ENCODE measurements around the gene ZFP64.
"Not testable (repeated sequence)": the region's sequence is repeated elsewhere in the genome, so short reads cannot be mapped to it uniquely, and the experiment has no call there.

ZFP64 gene

DNA sequence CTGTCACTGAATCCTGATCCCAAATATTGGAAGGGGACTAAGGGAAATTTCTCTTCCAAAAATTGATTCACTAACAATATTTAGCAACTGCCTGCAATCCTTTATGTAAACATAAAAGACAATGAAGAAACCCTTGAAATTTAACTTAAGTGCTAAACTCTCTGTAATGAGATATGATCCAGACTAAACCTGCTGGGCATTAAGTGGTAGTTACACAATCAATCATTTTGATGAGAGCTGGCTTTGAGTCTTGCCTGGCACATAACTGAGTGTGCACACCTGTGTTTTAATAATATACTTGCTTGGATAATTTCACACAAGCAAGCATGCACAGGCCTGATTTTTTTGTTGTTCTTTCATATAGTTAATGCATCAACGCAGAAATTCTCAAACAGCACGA lies 9.8 kb upstream of the ZFP64 start:
- peak; percentile 82 for DNase-seq

DNA sequence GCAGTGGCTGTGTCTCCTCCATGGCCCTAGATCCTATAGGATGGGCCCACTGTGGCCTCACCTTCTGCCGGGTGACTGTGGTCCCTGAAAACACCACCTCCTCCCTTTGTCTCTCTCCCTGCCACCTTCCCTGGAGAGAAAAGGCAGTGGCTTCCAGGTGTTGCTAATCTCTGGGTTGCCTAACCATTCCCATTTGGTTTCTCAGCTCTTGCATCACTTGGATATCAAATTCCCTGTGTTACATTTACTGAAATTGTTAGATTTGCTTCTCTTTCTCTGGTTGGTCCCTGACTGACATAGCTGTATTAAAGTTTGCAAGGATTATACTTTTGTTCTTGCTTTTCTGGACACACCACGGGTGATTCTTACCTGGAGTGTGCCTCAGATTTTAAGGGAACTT lies 9.3 kb upstream of the ZFP64 start:
- peak; percentile 45 for DNase-seq

DNA sequence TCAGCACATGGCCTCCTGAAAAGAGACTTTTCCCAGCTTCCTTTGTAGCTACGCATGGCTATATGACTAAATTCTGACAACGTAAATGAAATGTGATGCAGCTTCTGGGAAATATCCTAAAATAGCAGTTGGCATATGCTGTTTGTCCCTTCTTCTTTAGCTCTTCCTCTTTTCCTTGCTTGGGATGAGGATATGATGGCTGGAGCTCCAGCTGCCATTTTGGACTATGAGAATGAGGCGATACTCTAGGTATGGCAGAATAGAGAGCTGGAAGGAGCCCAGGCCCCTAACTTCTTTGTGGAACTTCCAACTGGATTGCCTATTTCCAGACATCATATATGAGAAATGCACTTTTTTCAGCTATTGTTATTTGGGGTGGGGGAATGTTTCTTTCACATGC lies 5.3 kb upstream of the ZFP64 start:
- DNase-seq, result no peak

- DNase-seq, result no peak
These were observed 2.4 kb upstream of the ZFP64 start for GRCh38 chr20:52193886-52194545.

GRCh38 chr20:52193133-52193532 lies 1.6 kb upstream of the ZFP64 start:
- DNase-seq, result peak; percentile 59

DNA sequence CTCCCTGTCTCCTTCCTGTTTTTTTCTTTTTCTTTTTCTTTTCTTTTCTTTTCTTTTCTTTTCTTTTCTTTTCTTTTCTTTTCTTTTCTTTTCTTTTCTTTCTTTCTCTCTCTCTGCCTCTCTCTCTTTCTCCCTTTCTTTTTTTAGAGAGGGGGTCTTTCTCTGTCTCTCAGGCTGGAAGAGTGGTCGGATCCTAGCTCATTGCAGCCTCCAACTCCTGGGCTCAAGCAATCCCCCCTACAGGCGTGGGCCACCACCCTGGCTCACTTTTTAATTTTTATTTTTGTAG lies 1.1 kb upstream of the ZFP64 start:
- DNase-seq, result not testable (repeated sequence)

DNA sequence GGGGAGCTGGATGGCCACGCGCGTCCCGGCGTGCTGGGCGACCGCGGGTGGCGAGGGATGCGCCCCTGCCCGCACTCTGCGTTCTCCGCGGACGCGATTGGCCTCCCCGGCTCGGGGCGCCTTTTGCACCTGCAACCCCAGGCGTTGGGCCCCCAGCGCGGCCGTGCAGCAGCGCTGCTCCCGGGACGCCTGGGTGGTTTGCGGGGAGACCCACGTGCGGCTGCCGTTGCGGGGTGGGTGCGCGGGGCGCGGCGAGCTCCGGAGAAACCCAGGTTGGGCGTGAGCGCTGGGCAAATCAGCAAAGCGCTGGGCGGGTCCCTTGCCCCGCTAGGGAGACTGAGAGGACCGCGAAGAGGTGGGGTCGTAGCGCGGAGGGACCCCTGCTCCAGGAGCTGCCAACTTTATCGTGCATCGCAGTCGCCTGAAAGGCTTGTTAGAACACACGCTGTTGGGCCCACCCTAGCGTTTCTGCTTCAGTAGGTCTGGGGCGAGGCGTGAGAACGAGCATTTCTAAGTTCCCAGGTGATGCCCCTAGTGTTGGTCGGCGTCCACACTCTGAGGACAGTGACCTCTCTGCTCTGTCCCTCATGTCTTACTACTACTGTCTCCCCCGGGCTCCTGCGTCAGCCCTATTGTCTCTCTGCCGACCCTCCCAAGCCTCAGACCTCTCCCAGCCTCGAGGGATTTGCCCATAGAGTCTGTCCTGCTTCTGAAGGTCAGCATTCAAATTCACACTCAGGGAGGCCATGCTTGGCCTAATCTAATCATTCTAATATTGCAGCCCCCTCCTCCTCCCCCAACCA lies 538 bp upstream of the ZFP64 start:
- DNase-seq, result peak; percentile 46

DNA sequence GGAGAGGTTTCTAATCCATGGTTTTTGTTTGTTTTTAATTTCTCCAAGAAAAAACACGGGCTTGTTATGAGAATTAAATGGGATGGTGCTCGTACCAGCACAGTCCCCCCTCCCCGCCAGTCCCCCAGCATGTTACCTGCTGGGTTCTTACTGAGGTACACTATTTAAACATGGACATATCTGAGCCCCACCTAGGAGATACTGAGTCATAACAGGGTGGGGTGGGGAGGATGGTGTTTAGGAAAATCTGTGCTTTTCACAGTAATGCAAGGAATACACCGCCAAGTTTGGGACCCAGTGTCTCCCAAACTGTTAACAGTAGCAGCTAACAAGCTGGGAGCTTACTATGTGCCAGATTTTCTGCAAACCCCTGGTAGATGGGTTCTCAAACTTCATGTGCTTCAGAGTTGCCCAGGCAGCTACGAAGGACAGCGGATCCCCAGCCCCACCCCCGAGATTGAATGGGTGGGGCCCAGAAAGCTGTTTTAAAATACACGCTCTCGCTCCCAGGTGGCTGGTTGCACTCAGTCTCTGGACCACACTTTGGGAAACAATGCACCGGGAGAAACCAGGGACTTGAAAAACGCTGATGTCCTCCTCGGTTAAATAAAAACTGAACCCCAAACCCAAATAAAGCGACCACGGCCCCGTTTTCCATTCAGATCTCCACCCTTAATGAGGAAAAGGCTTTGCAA lies 995 bp downstream of the ZFP64 start:
- peak; percentile 32 for DNase-seq

DNA sequence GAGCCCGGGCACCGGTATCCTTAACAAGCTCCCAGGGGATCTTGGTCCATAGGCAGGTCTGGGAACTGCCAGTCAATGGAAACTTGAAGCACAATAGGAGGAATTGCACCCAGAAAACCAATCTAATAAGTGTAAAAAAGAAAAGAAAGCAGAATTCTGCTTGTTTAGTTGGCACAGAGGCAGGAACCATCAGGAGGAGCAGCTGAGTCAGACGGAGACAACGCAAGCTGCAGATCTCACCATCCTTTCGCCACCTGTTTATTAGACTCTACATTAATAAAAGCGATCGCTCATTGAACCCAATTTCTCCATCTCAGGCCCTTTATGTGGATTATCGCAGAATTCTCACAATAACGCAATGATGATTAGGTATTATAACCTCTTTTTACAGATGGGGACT lies 9.8 kb downstream of the ZFP64 start:
- no peak for DNase-seq

DNA sequence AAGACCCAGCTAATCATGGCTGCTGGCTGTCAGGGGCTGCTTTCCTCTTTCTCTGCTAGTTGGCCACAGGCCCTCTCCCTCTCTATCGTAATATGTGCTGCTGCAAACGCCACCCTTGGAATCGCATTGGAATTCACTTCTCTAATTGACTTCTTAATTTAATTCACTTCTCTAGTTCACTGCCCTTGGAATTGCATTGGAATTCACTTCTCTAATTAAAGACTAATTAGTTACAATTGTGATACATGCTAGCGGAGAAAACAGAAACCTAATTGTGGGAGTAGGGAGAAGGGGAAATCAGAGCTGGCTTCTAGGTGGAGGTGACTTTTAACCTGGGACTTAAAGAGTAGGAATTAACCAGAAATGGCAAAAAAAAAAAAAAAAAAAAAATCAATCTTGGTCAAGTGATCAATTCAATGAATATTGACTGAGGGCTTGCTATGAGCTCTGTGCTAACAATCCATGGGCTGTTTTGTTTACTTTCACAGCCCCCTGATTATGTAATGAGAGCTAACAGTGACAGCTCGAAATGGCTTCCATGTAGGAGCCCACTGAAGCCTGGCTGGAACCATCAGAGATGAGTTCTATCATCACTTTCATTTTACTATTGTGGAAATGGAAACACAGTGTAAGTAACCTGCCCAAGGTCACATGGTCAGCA lies 11.3 kb downstream of the ZFP64 start:
- DNase-seq, result no peak

- DNase-seq, result no peak
These were observed 12.0 kb downstream of the ZFP64 start for GRCh38 chr20:52179331-52180179.

GRCh38 chr20:52178691-52179090 lies 12.9 kb downstream of the ZFP64 start:
- no peak for DNase-seq

DNA sequence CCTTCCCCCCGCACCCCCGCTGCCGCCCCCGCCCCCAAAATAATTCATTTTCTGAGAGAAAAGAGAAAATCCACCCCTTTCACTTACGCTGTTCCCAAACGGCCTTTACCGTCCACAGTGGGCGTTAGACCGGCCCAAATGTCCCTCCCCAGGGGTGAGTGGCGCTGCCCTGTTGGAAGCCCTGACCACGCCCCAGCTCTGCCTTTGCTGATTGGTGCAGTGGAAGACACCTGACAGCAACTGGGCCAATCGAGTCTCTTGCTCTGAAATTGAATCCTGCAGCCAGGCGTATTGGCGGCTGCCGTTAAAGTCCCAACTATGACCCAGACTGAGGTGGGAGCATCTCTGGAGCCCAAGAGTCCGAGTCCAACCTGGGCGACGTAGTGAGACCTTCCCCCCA lies 15.7 kb downstream of the ZFP64 start:
- no peak for DNase-seq

DNA sequence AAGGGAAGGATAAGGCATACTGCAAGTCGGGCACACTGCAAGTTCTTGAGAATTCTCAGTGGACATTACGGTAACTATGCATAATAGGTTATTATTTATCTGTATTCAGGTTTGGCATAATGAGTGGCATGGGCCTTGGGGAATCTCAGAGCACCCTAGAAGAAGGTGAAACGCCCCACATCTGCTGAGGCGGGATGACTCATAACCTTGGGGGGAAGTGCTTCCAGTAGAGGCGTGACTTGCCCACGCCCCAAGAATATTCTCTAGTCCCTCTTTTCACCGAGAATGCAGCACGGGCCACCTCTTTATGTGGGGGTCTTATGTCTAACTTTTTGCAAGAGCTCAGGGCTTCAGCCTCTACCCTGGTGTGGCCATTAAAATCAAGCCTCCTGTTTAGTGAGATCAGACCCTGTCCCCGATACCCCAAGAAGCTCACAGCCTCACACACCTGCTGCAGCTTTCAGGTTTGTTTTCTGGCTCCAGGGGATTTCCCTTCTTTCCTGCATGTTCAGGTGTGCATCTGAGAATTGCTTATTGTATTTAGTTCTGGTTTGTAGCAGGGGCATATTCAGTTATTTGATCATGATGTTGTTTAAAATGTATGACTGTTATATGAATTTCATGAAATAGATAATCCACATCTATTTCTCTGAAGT lies 19.1 kb downstream of the ZFP64 start:
- no peak for DNase-seq

GRCh38 chr20:52171025-52171424 lies 20.6 kb downstream of the ZFP64 start:
- DNase-seq, result no peak

GRCh38 chr20:52168116-52168515 lies 23.5 kb downstream of the ZFP64 start:
- DNase-seq, result no peak

GRCh38 chr20:52167232-52167840 lies 24.2 kb downstream of the ZFP64 start:
- DNase-seq, result no peak

DNA sequence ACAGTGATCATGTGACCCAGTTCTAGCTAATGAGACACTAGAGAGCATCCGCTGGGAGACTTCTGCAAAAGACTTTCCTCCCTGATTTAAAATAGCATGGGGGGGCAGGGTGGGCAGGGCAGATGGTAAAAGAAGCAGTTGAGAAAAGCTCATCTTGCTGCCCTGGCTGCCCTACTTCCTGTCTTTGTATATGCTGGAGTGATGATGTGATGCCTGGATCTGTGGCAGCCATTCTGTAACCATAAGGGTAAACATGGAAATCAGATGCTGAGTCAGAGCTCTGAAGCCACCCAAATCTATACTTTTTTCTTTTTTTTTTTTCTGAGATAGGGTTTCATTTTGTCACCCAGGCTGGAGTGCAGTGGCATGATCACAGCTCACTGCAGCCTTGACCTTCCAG lies 25.4 kb downstream of the ZFP64 start:
- no peak for DNase-seq

DNA sequence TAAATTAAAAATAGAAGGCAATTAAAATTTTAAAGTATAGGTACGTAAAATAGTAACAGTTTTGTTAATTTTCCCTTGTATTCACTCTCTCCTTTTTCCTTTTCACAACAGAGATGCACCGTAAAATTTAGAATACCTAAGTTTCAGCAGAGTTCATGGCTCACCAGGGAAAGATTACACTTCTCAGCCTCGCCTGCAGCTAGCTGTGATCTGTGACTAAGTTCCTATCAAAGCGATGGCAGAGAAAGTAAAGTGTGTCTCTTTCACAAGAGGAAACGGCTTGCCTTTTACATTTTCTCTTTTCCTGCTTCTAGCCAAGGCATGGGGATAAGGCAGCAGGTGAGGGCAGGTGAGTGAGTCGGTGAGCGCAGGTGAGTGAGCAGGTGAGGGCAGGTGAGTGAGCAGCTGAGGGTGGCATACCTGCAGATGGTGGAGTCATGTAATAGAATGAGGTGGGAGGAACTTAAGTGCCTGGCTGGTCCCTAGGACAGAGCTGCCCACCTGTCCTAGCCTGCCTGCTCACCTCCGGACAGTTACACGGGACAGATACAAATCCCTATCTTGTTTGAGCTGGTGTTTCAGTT lies 30.9 kb downstream of the ZFP64 start:
- DNase-seq, result no peak

DNA sequence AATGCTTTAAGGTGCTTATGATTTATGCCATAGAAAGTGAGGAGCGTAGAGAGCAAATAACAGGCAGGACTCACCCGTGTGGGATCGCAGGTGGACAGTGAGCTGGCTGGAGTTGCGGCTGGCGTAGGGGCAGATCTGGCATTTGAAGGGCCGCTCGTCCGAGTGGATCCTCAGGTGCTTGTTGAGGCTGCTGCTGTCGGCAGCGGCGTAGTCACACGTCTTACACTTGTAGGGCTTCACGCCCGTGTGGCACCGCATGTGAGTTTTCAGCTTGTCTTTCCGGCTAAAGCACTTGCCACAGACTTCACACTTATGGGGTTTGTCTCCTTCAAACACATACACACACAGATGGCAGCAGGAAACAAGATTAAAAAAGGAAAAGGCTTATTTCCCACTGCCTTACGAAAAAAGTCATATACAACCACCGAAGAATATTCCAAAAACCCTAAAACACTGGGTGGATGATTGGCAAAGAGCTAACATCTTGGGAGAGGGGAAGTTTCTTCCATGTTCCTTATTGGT lies 31.5 kb downstream of the ZFP64 start:
- DNase-seq, result no peak

GRCh38 chr20:52154575-52154974 lies 37.0 kb downstream of the ZFP64 start:
- no peak for DNase-seq
